PC-3 (cell line): Measurements from ENCODE around the gene TMEM117. TPM values are rescaled to one million over a fixed set of nuclear protein-coding genes. Genes with fewer than 3 reads are reported as not detected.

Source experiments
- ATAC-seq: fragments of 200-7000 bp; cut with Tn5 transposase; 2 replicates; pipeline ENCODE4 v1.9.1; 2020; ENCODE audit warnings: mild to moderate bottlenecking, moderate library complexity
- BruUV-seq: library from RNA; stranded (reverse); fragments of 400-500 nt; replicated peaks from 2 replicates; lab custom pipeline; 2021; lab: Mats Ljungman, UMichigan
- CTCF ChIA-PET: fragments of 300-600 bp; sonication (Branson Sonifier 250); formaldehyde crosslinking; loops from one replicate; lab custom pipeline; 2022; ENCODE audit warnings: antibody characterized with exemption; lab: Charles Lee
- POLR2A ChIA-PET: fragments of 300-600 bp; sonication (Branson Sonifier 250); formaldehyde crosslinking; loops from one replicate; lab custom pipeline; 2022; ENCODE audit warnings: antibody characterized with exemption; ENCODE audit not compliant: unreplicated experiment; lab: Charles Lee
- DNase-seq: peaks from one replicate; pipeline ENCODE4 v3.0.0-alpha.2; 2015
- H2AFZ ChIP-seq: fragments of 300-600 bp; sonication (generic); 2 replicates; pipeline ENCODE4 v1.6.0; 2016; ENCODE audit warnings: antibody characterized with exemption, low read length
- H3F3A ChIP-seq: fragments of 300-600 bp; sonication (generic); one replicate; pipeline ENCODE4 v1.6.0; 2017; ENCODE audit warnings: antibody characterized with exemption, low read length, control low read depth, mild to moderate bottlenecking; ENCODE audit not compliant: unreplicated experiment
- H3K27ac ChIP-seq: fragments of 300-600 bp; sonication (generic); 2 replicates; pipeline ENCODE4 v1.5.1; 2016; ENCODE audit warnings: mild to moderate bottlenecking, low read length
- H3K27me3 ChIP-seq: fragments of 300-600 bp; sonication (generic); 2 replicates; pipeline ENCODE4 v1.6.1; 2016; ENCODE audit warnings: low read length, mixed read lengths
- H3K36me3 ChIP-seq: fragments of 300-600 bp; sonication (generic); 2 replicates; pipeline ENCODE4 v1.6.1; 2016; ENCODE audit warnings: low read depth, mixed run types, low read length, mixed read lengths
- H3K4me1 ChIP-seq: fragments of 300-600 bp; sonication (generic); 2 replicates; pipeline ENCODE4 v1.5.1; 2016; ENCODE audit warnings: low read length; ENCODE audit not compliant: insufficient read depth
- H3K4me2 ChIP-seq: fragments of 300-600 bp; sonication (generic); 2 replicates; pipeline ENCODE4 v1.6.0; 2016; ENCODE audit warnings: low read length
- H3K4me3 ChIP-seq: fragments of 300-600 bp; sonication (generic); 2 replicates; pipeline ENCODE4 v1.5.1; 2016; ENCODE audit warnings: mild to moderate bottlenecking, low read length, mixed read lengths
- H3K79me2 ChIP-seq: fragments of 300-600 bp; sonication (generic); 2 replicates; pipeline ENCODE4 v1.6.1; 2017; ENCODE audit warnings: low read length, mixed read lengths
- H3K9ac ChIP-seq: fragments of 300-600 bp; sonication (generic); 2 replicates; pipeline ENCODE4 v1.6.0; 2016; ENCODE audit warnings: mild to moderate bottlenecking, low read length
- H3K9me2 ChIP-seq: fragments of 300-600 bp; sonication (generic); replicated peaks from 2 replicates; pipeline ENCODE4 v1.6.1; 2016; ENCODE audit warnings: mixed run types, low read length, mixed read lengths
- H3K9me3 ChIP-seq: fragments of 300-600 bp; sonication (generic); 2 replicates; pipeline ENCODE4 v1.6.1; 2016; ENCODE audit warnings: low read length, mixed read lengths
- H4K20me1 ChIP-seq: fragments of 300-600 bp; sonication (generic); 2 replicates; pipeline ENCODE4 v1.6.1; 2016; ENCODE audit warnings: low read length, mixed read lengths
- CTCF ChIP-seq: fragments of 300-600 bp; sonication (generic); conservative IDR thresholded peaks from 2 replicates; pipeline ENCODE4 v1.5.1; 2017; ENCODE audit warnings: antibody characterized with exemption, low read depth, mild to moderate bottlenecking, low read length
- EZH2 ChIP-seq: fragments of 300-600 bp; sonication (generic); IDR thresholded peaks from one replicate; pipeline ENCODE4 v1.6.1; 2017; ENCODE audit warnings: antibody characterized with exemption, mild to moderate bottlenecking, low read length; ENCODE audit not compliant: unreplicated experiment
- EZH2phosphoT487 ChIP-seq: fragments of 300-600 bp; sonication (generic); IDR thresholded peaks from 2 replicates; pipeline ENCODE4 v1.6.1; 2018; ENCODE audit warnings: mild to moderate bottlenecking, antibody characterized with exemption, low read length, borderline replicate concordance
- intact Hi-C: fragments of 100-400 bp; cut with micrococcal nuclease; formaldehyde crosslinking; loops from 2 replicates; pipeline ENCODE4 v1.9.0; 2023
- total RNA-seq: library from RNA; depleted of rRNA; stranded (reverse); fragments of >200 nt; gene quantifications from 2 replicates; pipeline ENCODE4 v1.2.3, GENCODE V29; 2014

TMEM117 gene
- total RNA-seq, 1 experiment from 2014 or later = 9.0 TPM

- intact Hi-C loops = loop anchor here (5.0 kb wide), 1 partner anchor 370 kb away; no protein-coding TSS in a partner anchor
- no TSS peak for BruUV-seq
- H3K9me2 ChIP-seq = no peaks in the 10 kb centered on the region
- TF ChIP-seq CTCF (no peak), EZH2 (no peak), EZH2phosphoT487 (no peak)
- H2AFZ ChIP-seq = no peak overlapping the region
- no peak overlapping the region for H3K9ac ChIP-seq
- ChIA-PET CTCF (no interaction called here), POLR2A (no interaction called here)
- no peak overlapping the region for H3K4me2 ChIP-seq
- no peaks in the 10 kb centered on the region for H3K4me1 ChIP-seq
- H3F3A ChIP-seq = no peaks in the 10 kb centered on the region
- H3K27ac ChIP-seq = no peak overlapping the region
- ATAC-seq (no peak), DNase-seq (no peak)
- H3K36me3 ChIP-seq = no peaks in the 10 kb centered on the region
- H3K9me3 ChIP-seq = no peaks in the 10 kb centered on the region
- no peaks in the 10 kb centered on the region for H3K27me3 ChIP-seq
- H4K20me1 ChIP-seq = no peaks in the 10 kb centered on the region
- no peaks in the 10 kb centered on the region for H3K79me2 ChIP-seq
- H3K4me3 ChIP-seq = no peak overlapping the region
These were observed 551.7 kb downstream of the TMEM117 start for GRCh38 chr12:44387581-44387980.

GRCh38 chr12:44389038-44389437, 553.2 kb downstream of the TMEM117 start:
- POLR2A ChIA-PET = no interaction called here
- H3K79me2 ChIP-seq = no peaks in the 10 kb centered on the region
- ATAC-seq = no peak
- TF ChIP-seq EZH2 (no peak), CTCF (no peak), EZH2phosphoT487 (no peak)
- H2AFZ ChIP-seq = no peak overlapping the region
- H3K9me3 ChIP-seq = no peaks in the 10 kb centered on the region
- H3K4me2 ChIP-seq = no peak overlapping the region
- H3K36me3 ChIP-seq = no peaks in the 10 kb centered on the region
- CTCF ChIA-PET = no interaction called here
- no peak overlapping the region for H3K9ac ChIP-seq
- no peak overlapping the region for H3K4me3 ChIP-seq
- H3K9me2 ChIP-seq = no peaks in the 10 kb centered on the region
- BruUV-seq = no TSS peak
- DNase-seq = no peak
- no peaks in the 10 kb centered on the region for H3K27me3 ChIP-seq
- no peak overlapping the region for H3K27ac ChIP-seq
- H3F3A ChIP-seq = no peaks in the 10 kb centered on the region
- H4K20me1 ChIP-seq = no peaks in the 10 kb centered on the region
- H3K4me1 ChIP-seq = no peaks in the 10 kb centered on the region
- intact Hi-C loops = loop anchor here (5.0 kb wide), 1 partner anchor 372 kb away; no protein-coding TSS in a partner anchor

- H3K79me2 ChIP-seq = no peaks in the 10 kb centered on the region
- H3K27me3 ChIP-seq = no peaks in the 10 kb centered on the region
- intact Hi-C loops = loop anchor here (5.0 kb wide), 1 partner anchor 373 kb away; no protein-coding TSS in a partner anchor
- ChIA-PET CTCF (no interaction called here), POLR2A (no interaction called here)
- H3K9ac ChIP-seq = no peak overlapping the region
- no peak for TF ChIP-seq CTCF
- no peak for TF ChIP-seq EZH2phosphoT487
- TF ChIP-seq EZH2 = no peak
- BruUV-seq = no TSS peak
- H3F3A ChIP-seq = no peaks in the 10 kb centered on the region
- no peak overlapping the region for H3K4me3 ChIP-seq
- no peak overlapping the region for H3K27ac ChIP-seq
- no peak overlapping the region for H3K4me2 ChIP-seq
- no peaks in the 10 kb centered on the region for H3K9me2 ChIP-seq
- H3K36me3 ChIP-seq = no peaks in the 10 kb centered on the region
- H3K4me1 ChIP-seq = no peaks in the 10 kb centered on the region
- H4K20me1 ChIP-seq = no peaks in the 10 kb centered on the region
- no peak for ATAC-seq
- no peak overlapping the region for H2AFZ ChIP-seq
- DNase-seq = no peak
- no peaks in the 10 kb centered on the region for H3K9me3 ChIP-seq
These were observed 554.0 kb downstream of the TMEM117 start for GRCh38 chr12:44389896-44390295.
